ENCODE data around the gene ELL2.

DNA sequence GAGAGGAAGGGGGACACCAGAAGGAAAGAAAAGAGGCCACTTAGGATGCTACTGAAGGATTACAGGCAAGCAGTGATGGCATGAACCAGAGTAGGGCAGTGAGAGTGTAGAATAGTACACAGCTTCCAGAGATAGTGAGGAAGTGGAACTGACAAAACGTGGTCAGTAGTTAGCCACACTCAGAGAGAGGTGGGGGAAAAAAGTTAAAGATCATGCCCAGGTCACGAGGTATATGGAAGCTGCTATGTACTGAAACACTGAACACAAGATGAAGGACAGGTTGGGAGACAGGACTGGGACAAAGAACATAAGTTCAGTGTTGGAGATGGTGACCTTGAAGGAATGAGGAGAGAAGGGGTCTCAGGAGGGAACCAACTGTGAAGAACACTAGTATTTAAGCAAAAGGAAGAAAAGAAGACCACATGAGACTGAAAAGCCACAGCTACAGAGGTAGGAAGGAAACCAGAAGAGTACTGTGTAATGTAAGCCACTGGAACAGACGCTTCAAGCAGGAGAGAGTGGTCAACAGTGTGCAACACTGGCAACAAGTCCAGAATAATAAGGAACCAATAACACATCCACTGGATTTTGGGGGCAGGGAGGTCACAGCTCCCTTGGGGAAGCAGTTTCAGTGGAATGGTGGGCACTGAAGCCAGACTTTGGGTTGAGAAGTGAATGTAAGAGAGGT, 45.5 kb downstream of the ELL2 start:
- no peak for TF ChIP-seq ZNF423 (CRISPR knock-in tag; IDR thresholded peaks at IDR 0.05)
- TF ChIP-seq GABPB1 (CRISPR knock-in tag; IDR thresholded peaks at IDR 0.05), result no peak
- TF ChIP-seq, protein P1, sequence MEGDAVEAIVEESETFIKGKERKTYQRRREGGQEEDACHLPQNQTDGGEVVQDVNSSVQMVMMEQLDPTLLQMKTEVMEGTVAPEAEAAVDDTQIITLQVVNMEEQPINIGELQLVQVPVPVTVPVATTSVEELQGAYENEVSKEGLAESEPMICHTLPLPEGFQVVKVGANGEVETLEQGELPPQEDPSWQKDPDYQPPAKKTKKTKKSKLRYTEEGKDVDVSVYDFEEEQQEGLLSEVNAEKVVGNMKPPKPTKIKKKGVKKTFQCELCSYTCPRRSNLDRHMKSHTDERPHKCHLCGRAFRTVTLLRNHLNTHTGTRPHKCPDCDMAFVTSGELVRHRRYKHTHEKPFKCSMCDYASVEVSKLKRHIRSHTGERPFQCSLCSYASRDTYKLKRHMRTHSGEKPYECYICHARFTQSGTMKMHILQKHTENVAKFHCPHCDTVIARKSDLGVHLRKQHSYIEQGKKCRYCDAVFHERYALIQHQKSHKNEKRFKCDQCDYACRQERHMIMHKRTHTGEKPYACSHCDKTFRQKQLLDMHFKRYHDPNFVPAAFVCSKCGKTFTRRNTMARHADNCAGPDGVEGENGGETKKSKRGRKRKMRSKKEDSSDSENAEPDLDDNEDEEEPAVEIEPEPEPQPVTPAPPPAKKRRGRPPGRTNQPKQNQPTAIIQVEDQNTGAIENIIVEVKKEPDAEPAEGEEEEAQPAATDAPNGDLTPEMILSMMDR (IDR thresholded peaks at IDR 0.05), result no peak
- no peak for TF ChIP-seq ESRRA (CRISPR knock-in tag; IDR thresholded peaks at IDR 0.05; ENCODE audit: borderline replicate concordance)
- TF ChIP-seq SP1 (CRISPR knock-in tag; conservative IDR thresholded peaks at IDR 0.05), result no peak
- no peak for TF ChIP-seq NR1H2 (CRISPR knock-in tag; IDR thresholded peaks at IDR 0.05)
- no peak for TF ChIP-seq FOXJ3 (CRISPR knock-in tag; IDR thresholded peaks at IDR 0.05; ENCODE audit: borderline replicate concordance)
- no peak for TF ChIP-seq RELA (CRISPR knock-in tag; IDR thresholded peaks at IDR 0.05; ENCODE audit: borderline replicate concordance)
- TF ChIP-seq, protein P2, sequence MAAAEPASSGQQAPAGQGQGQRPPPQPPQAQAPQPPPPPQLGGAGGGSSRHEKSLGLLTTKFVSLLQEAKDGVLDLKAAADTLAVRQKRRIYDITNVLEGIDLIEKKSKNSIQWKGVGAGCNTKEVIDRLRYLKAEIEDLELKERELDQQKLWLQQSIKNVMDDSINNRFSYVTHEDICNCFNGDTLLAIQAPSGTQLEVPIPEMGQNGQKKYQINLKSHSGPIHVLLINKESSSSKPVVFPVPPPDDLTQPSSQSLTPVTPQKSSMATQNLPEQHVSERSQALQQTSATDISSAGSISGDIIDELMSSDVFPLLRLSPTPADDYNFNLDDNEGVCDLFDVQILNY (CRISPR knock-in tag; IDR thresholded peaks at IDR 0.05), result no peak
- no peak for TF ChIP-seq KAT7 (CRISPR knock-in tag; IDR thresholded peaks at IDR 0.05; ENCODE audit: borderline replicate concordance)
- TF ChIP-seq JUN (CRISPR knock-in tag; IDR thresholded peaks at IDR 0.05), result no peak
- no peak for TF ChIP-seq FOXK1 (CRISPR knock-in tag; IDR thresholded peaks at IDR 0.05)
